ENCODE data around the gene TMEM89. TPM values are rescaled to one million over a fixed set of nuclear protein-coding genes. Genes with fewer than 3 reads are reported as not detected.

Gene TMEM89
- total RNA-seq, 1 experiment from 2014 or later, result not detected

DNA sequence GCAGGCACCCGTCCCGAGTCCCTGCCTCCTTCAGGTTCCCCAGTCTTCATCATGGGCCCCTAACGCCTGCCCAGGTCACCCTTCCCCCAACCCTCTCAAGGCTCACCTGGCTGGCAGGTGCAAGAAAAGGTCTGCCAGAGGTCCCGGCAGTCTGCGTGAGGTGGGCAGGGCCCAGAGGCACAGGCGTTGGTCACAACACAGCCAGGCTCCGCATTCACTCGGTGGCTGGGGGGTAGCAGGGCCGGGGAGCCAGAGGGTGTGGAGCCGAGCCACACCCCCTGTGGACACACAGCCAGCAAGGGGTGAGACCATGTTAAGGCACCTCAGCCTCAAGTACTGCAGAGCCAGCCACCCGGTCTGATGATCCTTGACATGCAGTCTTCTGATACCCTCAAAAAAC lies 30.2 kb upstream of the TMEM89 start:
- Histone ChIP-seq H3K27me3 (ENCODE audit: low read length) (no peaks in the 10 kb centered on the region), H3K4me2 (ENCODE audit: low read length) (no peak overlapping the region), H3K9me3 (ENCODE audit: low read length) (no peaks in the 10 kb centered on the region), H3K79me2 (ENCODE audit: low read length) (no peaks in the 10 kb centered on the region), H3K4me3 (ENCODE audit: low read length) (no peak overlapping the region), H3K9me2 (replicated peaks; ENCODE audit: low read length) (no peaks in the 10 kb centered on the region), H3K9ac (ENCODE audit: low read length) (no peak overlapping the region), H4K20me1 (ENCODE audit: low read length) (no peaks in the 10 kb centered on the region), H3K27ac (ENCODE audit: low read length) (no peak overlapping the region), H3K36me3 (ENCODE audit: low read depth, low read length) (no peaks in the 10 kb centered on the region), H3K4me1 (ENCODE audit: insufficient read depth, low read length) (no peaks in the 10 kb centered on the region), H2AFZ (ENCODE audit: low read length) (no peak overlapping the region), H3F3A (ENCODE audit: low read length, unreplicated experiment) (no peaks in the 10 kb centered on the region)
- TF ChIP-seq, protein P1, sequence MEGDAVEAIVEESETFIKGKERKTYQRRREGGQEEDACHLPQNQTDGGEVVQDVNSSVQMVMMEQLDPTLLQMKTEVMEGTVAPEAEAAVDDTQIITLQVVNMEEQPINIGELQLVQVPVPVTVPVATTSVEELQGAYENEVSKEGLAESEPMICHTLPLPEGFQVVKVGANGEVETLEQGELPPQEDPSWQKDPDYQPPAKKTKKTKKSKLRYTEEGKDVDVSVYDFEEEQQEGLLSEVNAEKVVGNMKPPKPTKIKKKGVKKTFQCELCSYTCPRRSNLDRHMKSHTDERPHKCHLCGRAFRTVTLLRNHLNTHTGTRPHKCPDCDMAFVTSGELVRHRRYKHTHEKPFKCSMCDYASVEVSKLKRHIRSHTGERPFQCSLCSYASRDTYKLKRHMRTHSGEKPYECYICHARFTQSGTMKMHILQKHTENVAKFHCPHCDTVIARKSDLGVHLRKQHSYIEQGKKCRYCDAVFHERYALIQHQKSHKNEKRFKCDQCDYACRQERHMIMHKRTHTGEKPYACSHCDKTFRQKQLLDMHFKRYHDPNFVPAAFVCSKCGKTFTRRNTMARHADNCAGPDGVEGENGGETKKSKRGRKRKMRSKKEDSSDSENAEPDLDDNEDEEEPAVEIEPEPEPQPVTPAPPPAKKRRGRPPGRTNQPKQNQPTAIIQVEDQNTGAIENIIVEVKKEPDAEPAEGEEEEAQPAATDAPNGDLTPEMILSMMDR (conservative IDR thresholded peaks at IDR 0.05; ENCODE audit: low read depth, low read length), result no peak
- TF ChIP-seq EZH2 (IDR thresholded peaks at IDR 0.05; ENCODE audit: low read length, unreplicated experiment) (no peak), EZH2phosphoT487 (IDR thresholded peaks at IDR 0.05; ENCODE audit: borderline replicate concordance, low read length) (no peak)
- intact Hi-C loops (cut with micrococcal nuclease), result no loop called here
- POLR2A ChIA-PET (ENCODE audit: unreplicated experiment), result no interaction called here
- no peak for DNase-seq
- BruUV-seq (replicated peaks), result no TSS peak
- ATAC-seq, result no peak
- CTCF ChIA-PET, result no interaction called here

DNA sequence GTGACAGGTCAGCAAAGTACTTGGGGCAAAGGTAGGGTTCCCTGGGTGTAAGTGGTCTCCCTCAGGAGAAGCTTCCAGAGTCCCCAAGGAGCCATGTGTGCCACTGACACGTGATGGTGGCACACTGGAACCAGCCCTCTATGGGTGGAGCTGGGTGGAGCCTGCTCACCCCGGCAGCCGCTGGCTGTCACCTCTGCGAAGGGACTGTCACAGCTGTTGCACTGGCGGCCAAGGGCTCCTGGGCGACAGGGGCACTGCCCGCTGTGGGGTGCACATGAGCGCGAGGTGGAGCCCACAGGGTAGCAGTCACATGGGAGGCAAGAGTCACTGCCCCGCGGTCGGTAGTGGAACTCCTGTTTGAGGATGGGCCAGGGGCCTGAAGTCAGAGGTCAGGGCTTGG lies 29.2 kb upstream of the TMEM89 start:
- intact Hi-C loops (cut with micrococcal nuclease), result no loop called here
- Histone ChIP-seq H3K9me2 (replicated peaks; ENCODE audit: low read length) (no peaks in the 10 kb centered on the region), H3K4me1 (ENCODE audit: insufficient read depth, low read length) (no peaks in the 10 kb centered on the region), H3F3A (ENCODE audit: low read length, unreplicated experiment) (no peaks in the 10 kb centered on the region), H3K9ac (ENCODE audit: low read length) (no peak overlapping the region), H3K9me3 (ENCODE audit: low read length) (no peaks in the 10 kb centered on the region), H4K20me1 (ENCODE audit: low read length) (no peaks in the 10 kb centered on the region), H3K4me2 (ENCODE audit: low read length) (no peak overlapping the region), H3K27ac (ENCODE audit: low read length) (no peak overlapping the region), H3K27me3 (ENCODE audit: low read length) (no peaks in the 10 kb centered on the region), H3K36me3 (ENCODE audit: low read depth, low read length) (no peaks in the 10 kb centered on the region), H3K4me3 (ENCODE audit: low read length) (no peak overlapping the region), H2AFZ (ENCODE audit: low read length) (no peak overlapping the region), H3K79me2 (ENCODE audit: low read length) (no peaks in the 10 kb centered on the region)
- CTCF ChIA-PET, result no interaction called here
- POLR2A ChIA-PET (ENCODE audit: unreplicated experiment), result no interaction called here
- ATAC-seq (no peak), DNase-seq (no peak)
- TF ChIP-seq, protein P1 (conservative IDR thresholded peaks at IDR 0.05; ENCODE audit: low read depth, low read length), result no peak
- TF ChIP-seq EZH2phosphoT487 (IDR thresholded peaks at IDR 0.05; ENCODE audit: borderline replicate concordance, low read length) (no peak), EZH2 (IDR thresholded peaks at IDR 0.05; ENCODE audit: low read length, unreplicated experiment) (no peak)
- no TSS peak for BruUV-seq (replicated peaks)

DNA sequence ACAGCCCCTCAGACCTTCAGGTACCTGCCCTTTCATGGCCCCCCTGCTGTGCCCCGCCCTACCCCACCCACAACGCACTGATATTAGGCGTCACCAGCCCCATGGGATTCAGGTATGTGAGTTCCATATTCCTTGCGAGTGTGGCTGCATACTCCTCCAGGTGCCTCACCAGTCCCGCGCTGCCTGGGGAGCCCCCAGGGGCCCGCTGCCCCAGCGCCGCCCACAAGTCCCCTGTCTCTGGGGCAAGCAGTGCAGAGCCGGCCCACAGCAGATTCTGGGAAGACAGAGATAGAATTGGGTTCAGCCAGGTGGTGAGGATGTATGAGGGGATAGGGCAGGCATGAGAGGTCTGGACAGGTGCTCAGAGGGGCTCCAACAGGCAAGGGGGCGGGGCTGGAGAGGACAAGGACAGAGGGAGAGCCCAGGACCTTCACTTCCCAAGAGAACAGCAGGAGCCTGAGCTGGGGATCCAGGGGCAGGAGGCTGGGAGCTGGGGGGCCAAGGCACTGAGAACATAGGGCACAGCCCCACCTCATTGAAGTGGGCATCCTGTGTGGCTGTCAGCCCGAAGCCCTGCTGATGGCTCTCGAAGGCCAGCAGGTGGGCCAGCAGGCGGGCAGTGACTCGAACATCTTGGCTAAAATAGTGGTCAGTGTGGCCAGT lies 26.8 kb upstream of the TMEM89 start:
- ATAC-seq (no peak), DNase-seq (no peak)
- no TSS peak for BruUV-seq (replicated peaks)
- no peaks in the 10 kb centered on the region for H3K79me2 ChIP-seq (ENCODE audit: low read length)
- H3K9me3 ChIP-seq (ENCODE audit: low read length), result no peaks in the 10 kb centered on the region
- H3K9me2 ChIP-seq (replicated peaks; ENCODE audit: low read length), result no peaks in the 10 kb centered on the region
- no peaks in the 10 kb centered on the region for H3K27me3 ChIP-seq (ENCODE audit: low read length)
- no peaks in the 10 kb centered on the region for H3K4me1 ChIP-seq (ENCODE audit: insufficient read depth, low read length)
- CTCF ChIA-PET, result no interaction called here
- intact Hi-C loops (cut with micrococcal nuclease), result no loop called here
- H3K4me2 ChIP-seq (ENCODE audit: low read length), result no peak overlapping the region
- H3K27ac ChIP-seq (ENCODE audit: low read length), result no peak overlapping the region
- no peaks in the 10 kb centered on the region for H4K20me1 ChIP-seq (ENCODE audit: low read length)
- no peak for TF ChIP-seq EZH2phosphoT487 (IDR thresholded peaks at IDR 0.05; ENCODE audit: borderline replicate concordance, low read length)
- TF ChIP-seq EZH2 (IDR thresholded peaks at IDR 0.05; ENCODE audit: low read length, unreplicated experiment), result no peak
- TF ChIP-seq, protein P1 (conservative IDR thresholded peaks at IDR 0.05; ENCODE audit: low read depth, low read length), result no peak
- no peak overlapping the region for H3K9ac ChIP-seq (ENCODE audit: low read length)
- H3K36me3 ChIP-seq (ENCODE audit: low read depth, low read length), result no peaks in the 10 kb centered on the region
- H2AFZ ChIP-seq (ENCODE audit: low read length), result no peak overlapping the region
- H3K4me3 ChIP-seq (ENCODE audit: low read length), result no peak overlapping the region
- POLR2A ChIA-PET (ENCODE audit: unreplicated experiment), result no interaction called here
- no peaks in the 10 kb centered on the region for H3F3A ChIP-seq (ENCODE audit: low read length, unreplicated experiment)

All from PC-3 (cell line).